ENCODE data around the gene TEDC1. TPM values are rescaled to one million over a fixed set of nuclear protein-coding genes. Genes with fewer than 3 reads are reported as not detected.

TEDC1 gene
- polyA plus RNA-seq, 1 of the 3 experiments (the other 2 are of a cell fraction), result 13.4 TPM

- CTCF ChIA-PET, result interaction anchor here (0.6 to 5.8 kb wide), 34 partner anchors 10 to 483 kb away, joined by 3 to 61 read pairs (median 4); partner anchors contain the start of genes CRIP1 and TEDC1
- peak; percentile 97 for DNase-seq
- Histone ChIP-seq H3K9ac (peak overlapping the region; percentile 61), H2AFZ (ENCODE audit: low read depth) (peak overlapping the region; percentile 70), H3K4me3 (ENCODE audit: low read depth in 2 of 2, low read length in 1 of 2) (peak overlapping the region; percentile 64 to 69), H3K9me3 (no peaks in the 10 kb centered on the region), H3K27ac (ENCODE audit: low read depth in 2 of 2, low read length in 1 of 2) (peak overlapping the region; percentile 27 to 53; a peak in 2 of 4 replicates), H3K4me1 (ENCODE audit: control insufficient read depth in 1 of 2, insufficient read depth in 2 of 2, low read depth in 1 of 2, low read length in 1 of 2) (peaks cover 4 to 17% of the 10 kb centered on the region in 2 experiments; a peak in 2 of 4 replicates), H3F3A (replicated peaks; ENCODE audit: insufficient read depth) (peaks cover 19% of the 10 kb centered on the region), H3K36me3 (replicated peaks in 1 of 2; ENCODE audit: control insufficient read depth in 1 of 2, insufficient read depth in 2 of 2, low read length in 1 of 2) (peaks cover 0 to 2% of the 10 kb centered on the region in 2 experiments), H3K9me2 (no peaks in the 10 kb centered on the region), H3K4me2 (peak overlapping the region; percentile 98), H3K27me3 (ENCODE audit: insufficient read depth) (no peaks in the 10 kb centered on the region), H3K79me2 (ENCODE audit: insufficient read depth) (no peaks in the 10 kb centered on the region), H4K20me1 (ENCODE audit: insufficient read depth) (no peaks in the 10 kb centered on the region)
- TF ChIP-seq CHD2 (IDR thresholded peaks at IDR 0.05; ENCODE audit: low read length, partially characterized antibody) (peak; percentile 12), SMC3 (IDR thresholded peaks at IDR 0.05; ENCODE audit: low read depth, low read length) (peak; percentile 57), GABPA (IDR thresholded peaks at IDR 0.05; ENCODE audit: low read depth) (peak; percentile 65), ELF1 (IDR thresholded peaks at IDR 0.05) (no peak), TAF1 (IDR thresholded peaks at IDR 0.05; ENCODE audit: borderline replicate concordance, low read depth, low read length) (peak; percentile 45; the same call in 1 of the 2 replicates), NRF1 (IDR thresholded peaks at IDR 0.05; ENCODE audit: low read depth, low read length) (peak; percentile 51; the same call in 1 of the 2 replicates), RAD21 (IDR thresholded peaks at IDR 0.05; ENCODE audit: low read length) (peak; percentile 83), POLR2AphosphoS5 (IDR thresholded peaks at IDR 0.05; ENCODE audit: low read depth, low read length) (0 out of 2 replicates have a peak, but pooled peaks have one; percentile 41)
- TF ChIP-seq, protein P1, sequence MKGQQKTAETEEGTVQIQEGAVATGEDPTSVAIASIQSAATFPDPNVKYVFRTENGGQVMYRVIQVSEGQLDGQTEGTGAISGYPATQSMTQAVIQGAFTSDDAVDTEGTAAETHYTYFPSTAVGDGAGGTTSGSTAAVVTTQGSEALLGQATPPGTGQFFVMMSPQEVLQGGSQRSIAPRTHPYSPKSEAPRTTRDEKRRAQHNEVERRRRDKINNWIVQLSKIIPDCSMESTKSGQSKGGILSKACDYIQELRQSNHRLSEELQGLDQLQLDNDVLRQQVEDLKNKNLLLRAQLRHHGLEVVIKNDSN (IDR thresholded peaks at IDR 0.05; ENCODE audit: borderline replicate concordance, low read depth), result no peak
- TF ChIP-seq, protein P2, sequence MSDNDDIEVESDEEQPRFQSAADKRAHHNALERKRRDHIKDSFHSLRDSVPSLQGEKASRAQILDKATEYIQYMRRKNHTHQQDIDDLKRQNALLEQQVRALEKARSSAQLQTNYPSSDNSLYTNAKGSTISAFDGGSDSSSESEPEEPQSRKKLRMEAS (IDR thresholded peaks at IDR 0.05; ENCODE audit: low read depth), result peak; percentile 58; the same call in 1 of the 2 replicates
- TF ChIP-seq, protein P3, sequence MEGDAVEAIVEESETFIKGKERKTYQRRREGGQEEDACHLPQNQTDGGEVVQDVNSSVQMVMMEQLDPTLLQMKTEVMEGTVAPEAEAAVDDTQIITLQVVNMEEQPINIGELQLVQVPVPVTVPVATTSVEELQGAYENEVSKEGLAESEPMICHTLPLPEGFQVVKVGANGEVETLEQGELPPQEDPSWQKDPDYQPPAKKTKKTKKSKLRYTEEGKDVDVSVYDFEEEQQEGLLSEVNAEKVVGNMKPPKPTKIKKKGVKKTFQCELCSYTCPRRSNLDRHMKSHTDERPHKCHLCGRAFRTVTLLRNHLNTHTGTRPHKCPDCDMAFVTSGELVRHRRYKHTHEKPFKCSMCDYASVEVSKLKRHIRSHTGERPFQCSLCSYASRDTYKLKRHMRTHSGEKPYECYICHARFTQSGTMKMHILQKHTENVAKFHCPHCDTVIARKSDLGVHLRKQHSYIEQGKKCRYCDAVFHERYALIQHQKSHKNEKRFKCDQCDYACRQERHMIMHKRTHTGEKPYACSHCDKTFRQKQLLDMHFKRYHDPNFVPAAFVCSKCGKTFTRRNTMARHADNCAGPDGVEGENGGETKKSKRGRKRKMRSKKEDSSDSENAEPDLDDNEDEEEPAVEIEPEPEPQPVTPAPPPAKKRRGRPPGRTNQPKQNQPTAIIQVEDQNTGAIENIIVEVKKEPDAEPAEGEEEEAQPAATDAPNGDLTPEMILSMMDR (IDR thresholded peaks at IDR 0.05), result peak; percentile 68
- 75% methylated on average over 8 of the region's 67 CpGs for WGBS (ENCODE audit: low lambda C conversion rate)
- POLR2A ChIA-PET, result interaction anchor here (1.0 kb wide), 1 partner anchor 47 kb away, joined by 4 read pairs; no protein-coding TSS in a partner anchor
Observed at GRCh38 chr14:105527826-105528585, 37.0 kb downstream of the TEDC1 start.

Data from SK-N-SH (cell line).